H1 (cell line): ENCODE measurements around the gene GGA2. TPM values are rescaled to one million over a fixed set of nuclear protein-coding genes. Genes with fewer than 3 reads are reported as not detected.

Source experiments
- CTCF ChIA-PET: fragments of 300-600 bp; sonication (Branson Sonifier 250); formaldehyde crosslinking; loops from one replicate; lab custom pipeline; 2021; ENCODE audit not compliant: partially characterized antibody; lab: Charles Lee
- POLR2A ChIA-PET: fragments of 300-600 bp; sonication (Branson Sonifier 250); formaldehyde crosslinking; loops from one replicate; lab custom pipeline; 2021; ENCODE audit warnings: inconsistent platforms; ENCODE audit not compliant: partially characterized antibody; lab: Charles Lee
- DNase-seq, 2 experiments: peaks; one replicate each; pipeline versions ENCODE4 v3.0.0 to v3.0.0-alpha.2; 2010 to 2022; ENCODE audit warnings: low spot score in 2 of 2, low read depth in 1 of 2, mixed read lengths in 1 of 2
- FAIRE-seq: peaks from 2 replicates; lab custom pipeline; 2011; peaks lifted over from hg19 to GRCh38; lab: Jason Lieb, UNC
- H2AFZ ChIP-seq: 2 replicates; pipeline ENCODE4 v1.8.1; 2012; ENCODE audit warnings: low read length, inconsistent platforms
- H2AK5ac ChIP-seq: 2 replicates; pipeline ENCODE4 v1.6.1; 2013; ENCODE audit warnings: low read depth, low read length
- H2BK120ac ChIP-seq: replicated peaks from 2 replicates; pipeline ENCODE3; 2013; ENCODE audit warnings: low read depth, low read length, inconsistent platforms
- H2BK12ac ChIP-seq: 2 replicates; pipeline ENCODE4 v1.6.1; 2013; ENCODE audit warnings: low read depth, low read length
- H2BK15ac ChIP-seq: 2 replicates; pipeline ENCODE4 v1.6.1; 2013; ENCODE audit warnings: low read length
- H2BK20ac ChIP-seq: 2 replicates; pipeline ENCODE4 v1.6.1; 2013; ENCODE audit warnings: low read length
- H2BK5ac ChIP-seq: 2 replicates; pipeline ENCODE4 v1.6.1; 2013; ENCODE audit warnings: low read depth, low read length
- H3K14ac ChIP-seq: 2 replicates; pipeline ENCODE4 v1.6.1; 2013; ENCODE audit warnings: inconsistent platforms; ENCODE audit not compliant: insufficient read length
- H3K18ac ChIP-seq: 2 replicates; pipeline ENCODE4 v1.6.1; 2013; ENCODE audit warnings: low read length; ENCODE audit errors: extremely low read depth
- H3K23ac ChIP-seq: 2 replicates; pipeline ENCODE4 v1.6.1; 2013; ENCODE audit warnings: inconsistent platforms; ENCODE audit not compliant: insufficient read length
- H3K23me2 ChIP-seq: 2 replicates; pipeline ENCODE4 v1.6.1; 2013; ENCODE audit warnings: low read depth, low read length
- H3K27ac ChIP-seq: 2 replicates; pipeline ENCODE4 v1.6.1; 2011; ENCODE audit warnings: low read depth, low read length, inconsistent platforms
- H3K27me3 ChIP-seq, 4 experiments: replicated peaks in 1 of 4; 1 replicate in 1 of 4; 2 replicates in 3 of 4; pipeline versions ENCODE4 v1.6.1 to v1.8.1; 2011 to 2013; ENCODE audit warnings: low read length in 3 of 4, mild to moderate bottlenecking in 3 of 4, inconsistent platforms in 2 of 4, mixed read lengths in 2 of 4, moderate library complexity in 1 of 4; ENCODE audit not compliant: control insufficient read depth in 3 of 4, insufficient read depth in 3 of 4; ENCODE audit errors: extremely low read depth in 1 of 4
- H3K36me3 ChIP-seq, 4 experiments: 2 replicates each; pipeline versions ENCODE4 v1.6.1 to v1.8.1; 2011 to 2013; ENCODE audit warnings: mild to moderate bottlenecking in 4 of 4, low read length in 3 of 4, moderate library complexity in 2 of 4, control low read depth in 1 of 4, inconsistent platforms in 1 of 4; ENCODE audit not compliant: insufficient read depth in 4 of 4, control insufficient read depth in 2 of 4
- H3K4ac ChIP-seq: replicated peaks from 2 replicates; pipeline ENCODE3; 2013; ENCODE audit warnings: low read length, low read depth, mixed read lengths, inconsistent platforms; ENCODE audit not compliant: insufficient read length
- H3K4me1 ChIP-seq, 4 experiments: replicated peaks in 1 of 4; 1 replicate in 1 of 4; 2 replicates in 3 of 4; pipeline versions ENCODE4 v1.6.1 to v1.8.1; 2011 to 2013; ENCODE audit warnings: low read length in 3 of 4, inconsistent platforms in 2 of 4, mixed read lengths in 1 of 4; ENCODE audit not compliant: insufficient read depth in 4 of 4, control insufficient read depth in 3 of 4
- H3K4me2 ChIP-seq, 2 experiments: 2 replicates each; pipeline versions ENCODE4 v1.6.1 to v1.8.1; 2011 to 2013; ENCODE audit warnings: low read depth in 2 of 2, low read length in 2 of 2, control low read depth in 1 of 2, inconsistent platforms in 1 of 2, mild to moderate bottlenecking in 1 of 2; ENCODE audit not compliant: insufficient read depth in 1 of 2
- H3K4me3 ChIP-seq, 4 experiments: fragments of 200-600, 300-600 bp in 1 of 4; sonication (generic), shearing (Covaris generic), sonication (Bioruptor Twin) in 1 of 4; 2 replicates each; pipeline versions ENCODE4 v1.5.1 to v1.8.1; 2011 to 2016; ENCODE audit warnings: low read length in 4 of 4, low read depth in 3 of 4, control low read depth in 2 of 4, inconsistent platforms in 2 of 4, mild to moderate bottlenecking in 2 of 4, mixed read lengths in 1 of 4, moderate library complexity in 1 of 4; ENCODE audit not compliant: insufficient read depth in 2 of 4; ENCODE audit errors: extremely low read depth in 1 of 4
- H3K56ac ChIP-seq: replicated peaks from 2 replicates; pipeline ENCODE3; 2013; ENCODE audit warnings: low read depth, mild to moderate bottlenecking, mixed read lengths, low read length, inconsistent platforms; ENCODE audit not compliant: insufficient read length
- H3K79me1 ChIP-seq: 2 replicates; pipeline ENCODE4 v1.6.1; 2013; ENCODE audit warnings: low read depth, low read length, control low read depth
- H3K79me2 ChIP-seq, 2 experiments: 2 replicates each; pipeline versions ENCODE4 v1.6.1 to v1.8.1; 2012 to 2013; ENCODE audit warnings: low read length in 2 of 2, mild to moderate bottlenecking in 2 of 2, inconsistent platforms in 1 of 2; ENCODE audit not compliant: insufficient read depth in 2 of 2, control insufficient read depth in 1 of 2
- H3K9ac ChIP-seq, 4 experiments: replicated peaks in 1 of 4; 1 replicate in 1 of 4; 2 replicates in 3 of 4; pipeline versions ENCODE4 v1.6.1 to v1.8.1; 2011 to 2013; ENCODE audit warnings: low read depth in 3 of 4, low read length in 3 of 4, control low read depth in 2 of 4, mild to moderate bottlenecking in 2 of 4, moderate library complexity in 2 of 4, inconsistent platforms in 1 of 4; ENCODE audit errors: extremely low read depth in 1 of 4
- H3K9me3 ChIP-seq, 2 experiments: 2 replicates each; pipeline versions ENCODE4 v1.6.1 to v1.8.1; 2012 to 2013; ENCODE audit warnings: mild to moderate bottlenecking in 2 of 2, moderate library complexity in 2 of 2, control low read depth in 1 of 2, inconsistent platforms in 1 of 2, low read depth in 1 of 2, low read length in 1 of 2, mixed read lengths in 1 of 2; ENCODE audit not compliant: insufficient read depth in 2 of 2
- H4K20me1 ChIP-seq, 2 experiments: replicated peaks in 1 of 2; 2 replicates each; pipeline versions ENCODE3 to v1.8.1; 2011 to 2013; ENCODE audit warnings: inconsistent platforms in 2 of 2, low read length in 2 of 2, mild to moderate bottlenecking in 1 of 2; ENCODE audit not compliant: insufficient read depth in 2 of 2, control insufficient read depth in 1 of 2
- H4K5ac ChIP-seq: 2 replicates; pipeline ENCODE4 v1.6.1; 2013; ENCODE audit warnings: low read length, low read depth, mixed read lengths, inconsistent platforms; ENCODE audit not compliant: insufficient read length
- H4K8ac ChIP-seq: 2 replicates; pipeline ENCODE4 v1.8.0; 2013; ENCODE audit warnings: mild to moderate bottlenecking, moderate library complexity, low read length, inconsistent platforms; ENCODE audit not compliant: insufficient read depth; ENCODE audit errors: extremely low read depth
- H4K91ac ChIP-seq: replicated peaks from 2 replicates; pipeline ENCODE3; 2013; ENCODE audit warnings: low read length, mixed read lengths, inconsistent platforms; ENCODE audit not compliant: insufficient read length
- ATF2 ChIP-seq: IDR thresholded peaks from 2 replicates; pipeline ENCODE4 v1.6.1; 2012; ENCODE audit warnings: low read length, inconsistent platforms
- CHD1 ChIP-seq: IDR thresholded peaks from 2 replicates; pipeline ENCODE4 v1.6.1; 2012; ENCODE audit warnings: low read depth, low read length, improper control_type of control experiment
- RXRA ChIP-seq: IDR thresholded peaks from 2 replicates; pipeline ENCODE4 v1.6.1; 2011; ENCODE audit warnings: low read depth, mild to moderate bottlenecking, low read length, moderate library complexity; ENCODE audit not compliant: insufficient read depth
- SIN3A ChIP-seq, 2 experiments: IDR thresholded peaks in 1 of 2; conservative IDR thresholded peaks in 1 of 2; 2 replicates each; pipeline ENCODE4 v1.6.1; 2011 to 2012; ENCODE audit warnings: low read length in 2 of 2, improper control_type of control experiment in 1 of 2, low read depth in 1 of 2, mild to moderate bottlenecking in 1 of 2
- SIX5 ChIP-seq: IDR thresholded peaks from 2 replicates; pipeline ENCODE4 v1.6.1; 2011; ENCODE audit warnings: mild to moderate bottlenecking, low read depth, low read length
- SP2 ChIP-seq: IDR thresholded peaks from 2 replicates; pipeline ENCODE4 v1.6.1; 2012; ENCODE audit warnings: mild to moderate bottlenecking, low read length, inconsistent platforms
- TAF1 ChIP-seq: IDR thresholded peaks from 2 replicates; pipeline ENCODE4 v1.6.1; 2011; ENCODE audit warnings: mild to moderate bottlenecking, low read depth, low read length
- WGBS, 2 experiments: shearing (Covaris generic) in 1 of 2; methylation state at CpG; one replicate each; pipeline versions ENCODE4 v1.1.6 to v1.1.7; 2013 to 2015; ENCODE audit warnings: low lambda C conversion rate in 2 of 2, mixed read lengths in 2 of 2, inconsistent platforms in 1 of 2, low coverage in 1 of 2, missing lambda C conversion rate in 1 of 2; ENCODE audit not compliant: insufficient replicate concordance in 2 of 2, insufficient coverage in 1 of 2, insufficient read length in 1 of 2; ENCODE audit errors: extremely low coverage in 1 of 2, missing lambda C conversion rate in 1 of 2; 5-methylcytosine and 5-hydroxymethylcytosine counted together
- polyA plus RNA-seq, 7 experiments: library from polyadenylated mRNA; depleted of rRNA in 3 of 7; stranded (reverse) in 5 of 7; unstranded in 2 of 7; fragments of >200 nt in 5 of 7; fragments of 200-250 nt in 2 of 7; gene quantifications; 1 replicate in 5 of 7; 2 replicates in 1 of 7; 4 replicates in 1 of 7; pipeline versions ENCODE4 v1.2.1 to v1.2.3, GENCODE V29; 2011 to 2013; ENCODE audit warnings: missing spikeins in 2 of 7, mixed read lengths in 2 of 7
- total RNA-seq: library from RNA; stranded (reverse); fragmentation: NEBNext Ultra II Directional; extraction: Animal tissue kit (Norgen Biotek cat#: 25700); gene quantifications from 2 replicates; pipeline ENCODE4 v1.2.1, GENCODE V29; 2021

The GGA2 gene
- total and polyA plus RNA-seq, 2 of the 8 experiments (the other 6 are each of a cell fraction or from before 2014, with no cell fraction given) = 65.8 to 114 TPM

GRCh38 chr16:23539984-23540816, 29.9 kb upstream of the GGA2 start:
- DNase-seq (no peak), FAIRE-seq (no peak)
- Histone ChIP-seq H3K9me3 (no peaks in the 10 kb centered on the region), H4K5ac (no peak overlapping the region), H2AFZ (no peak overlapping the region), H3K23me2 (no peaks in the 10 kb centered on the region), H3K4me1 (no peaks in the 10 kb centered on the region), H4K8ac (no peak overlapping the region), H4K20me1 (peaks cover 0 to 3% of the 10 kb centered on the region in 2 experiments), H4K91ac (no peak overlapping the region), H2BK15ac (no peak overlapping the region), H3K4ac (no peak overlapping the region), H2BK12ac (no peak overlapping the region), H3K56ac (no peak overlapping the region), H2AK5ac (no peak overlapping the region), H3K23ac (no peak overlapping the region), H3K27ac (no peak overlapping the region), H3K79me2 (no peaks in the 10 kb centered on the region), H3K14ac (no peak overlapping the region), H3K79me1 (no peaks in the 10 kb centered on the region), H3K18ac (no peak overlapping the region), H2BK5ac (no peak overlapping the region), H3K9ac (no peak overlapping the region), H3K4me3 (no peak overlapping the region), H2BK20ac (no peak overlapping the region), H3K36me3 (peaks cover 5 to 54% (median 30%) of the 10 kb centered on the region in 4 experiments), H3K27me3 (no peaks in the 10 kb centered on the region), H3K4me2 (no peak overlapping the region), H2BK120ac (no peak overlapping the region)
- TF ChIP-seq SIX5 = no peak
- no peak for TF ChIP-seq RXRA
- no peak for TF ChIP-seq SP2
- TF ChIP-seq CHD1 = no peak
- no peak for TF ChIP-seq SIN3A (conservative IDR thresholded peaks at IDR 0.05 in 1 of 2, IDR thresholded peaks at IDR 0.05 in 1 of 2; ENCODE audit: low read depth in 1 of 2, low read length in 2 of 2)
- TF ChIP-seq ATF2 = no peak
- TF ChIP-seq TAF1 = no peak
- POLR2A ChIA-PET = interaction anchor here (1.1 to 1.8 kb wide), 5 partner anchors 11 to 48 kb away, joined by 3 to 8 read pairs (median 6); no protein-coding TSS in a partner anchor
- WGBS, 2 experiments = 91% methylated on average over 11 of the region's 11 CpGs; no CpG with 5 or more reads in 1 of the 2 experiments
- CTCF ChIA-PET = interaction anchor here (0.6 to 2.0 kb wide), 5 partner anchors 11 to 712 kb away, joined by 3 to 6 read pairs (median 3); partner anchors contain the start of gene NDUFAB1
